ENCODE data around the gene SDSL.

- TF ChIP-seq CTCF (IDR thresholded peaks at IDR 0.05): no peak
- no peak for TF ChIP-seq POLR2A (IDR thresholded peaks at IDR 0.05)
Observed at GRCh38 chr12:113373440-113373839, 48.7 kb upstream of the SDSL start.

Data from body of pancreas (tissue), 4 donors.